Activated T-cell treated with anti-CD3 and anti-CD28 coated beads, Interleukin-2, amount 50 U/mL, for 72 hours (primary cell): ENCODE data around the gene HMSD. TPM values are rescaled to one million over a fixed set of nuclear protein-coding genes. Genes with fewer than 3 reads are reported as not detected.
"Not testable (repeated sequence)": the region's sequence is repeated elsewhere in the genome, so short reads cannot be mapped to it uniquely, and the experiment has no call there.

Experiments used
- ATAC-seq, 2 donors: fragments of 150-1000 bp; cut with Tn5 transposase; replicated peaks in 1 of 2; 2 replicates each; pipeline ENCODE4 v1.10.0; 2021; ENCODE audit warnings: moderate library complexity in 2 of 2, mild to moderate bottlenecking in 1 of 2
- DNase-seq, 2 donors: peaks; one replicate each; pipeline ENCODE4 v3.0.0; 2021 to 2022; ENCODE audit warnings: mixed read lengths in 1 of 2
- H3K27ac Mint-ChIP-seq: one replicate; pipeline ENCODE4 v1.8.0; 2022; ENCODE audit warnings: mild to moderate bottlenecking, moderate library complexity, mixed read lengths
- H3K27me3 Mint-ChIP-seq: one replicate; pipeline ENCODE4 v1.8.0; 2022; ENCODE audit warnings: low read depth, mixed read lengths
- H3K36me3 Mint-ChIP-seq, 2 donors: one replicate each; pipeline ENCODE4 v1.8.0; 2022; ENCODE audit warnings: mixed read lengths in 2 of 2, mild to moderate bottlenecking in 1 of 2; ENCODE audit not compliant: insufficient read depth in 2 of 2
- H3K4me1 Mint-ChIP-seq: one replicate; pipeline ENCODE4 v1.8.0; 2022; ENCODE audit warnings: low read depth, mixed read lengths
- H3K4me3 Mint-ChIP-seq, 2 donors: one replicate each; pipeline ENCODE4 v1.8.0; 2022; ENCODE audit warnings: mild to moderate bottlenecking in 2 of 2, mixed read lengths in 2 of 2, moderate library complexity in 2 of 2
- H3K9me3 Mint-ChIP-seq, 2 donors: one replicate each; pipeline ENCODE4 v1.8.0; 2022; ENCODE audit warnings: mixed read lengths in 2 of 2
- total RNA-seq, 2 donors: library from RNA; stranded (reverse); gene quantifications; one replicate each; pipeline ENCODE4 v1.2.3, GENCODE V29; 2022

The HMSD gene
- total RNA-seq = 10 to 100 TPM; 65.8 to 68.8 TPM

DNA sequence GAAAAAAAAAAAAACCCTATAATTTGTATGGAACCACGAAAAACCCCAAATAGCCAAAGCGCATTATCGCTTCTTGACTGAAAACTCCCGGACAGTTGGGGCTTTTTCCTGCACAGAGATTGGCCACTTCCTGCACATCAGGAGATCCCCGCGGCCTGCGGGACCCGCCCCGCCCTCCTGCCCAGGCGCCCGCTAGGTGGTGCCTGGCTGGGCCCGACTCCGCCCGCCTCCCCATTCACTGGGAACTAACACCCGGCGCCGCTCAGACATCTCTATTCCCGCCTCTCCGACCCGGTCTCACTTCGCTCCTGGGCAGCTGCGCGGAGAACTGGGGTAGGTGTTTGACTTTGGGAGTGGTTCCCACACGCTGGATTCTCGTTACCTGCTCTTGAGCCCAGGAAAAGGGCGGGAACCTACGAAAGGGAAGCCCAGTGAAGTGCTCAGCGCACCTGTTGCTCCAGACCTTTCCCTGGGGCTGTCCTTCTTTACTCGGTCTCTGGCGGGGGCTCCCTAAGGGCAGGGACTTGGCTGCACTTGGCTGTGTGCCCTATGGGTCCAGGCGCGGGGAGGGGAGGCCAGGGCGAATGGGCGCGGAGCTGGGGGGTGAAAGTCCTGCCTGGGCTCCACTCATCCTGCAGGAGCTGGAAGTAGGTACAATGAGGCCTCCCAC lies at the start of gene HMSD:
Gene HMSD, plus strand, starts transcription at position 234 of the 670 bp plus-strand sequence. CDS start 4,155 bp downstream, outside the sequence.
- Mint-ChIP-seq H3K4me3 (peak within 1 kb of the TSS; percentile 92 to 93), H3K4me1 (peaks cover 58% of the 10 kb centered on the region), H3K27ac (peak within 1 kb of the TSS; percentile 97), H3K36me3 (peaks cover 3 to 6% of the 10 kb centered on the region in 2 donors), H3K9me3 (peaks cover 3 to 4% of the 10 kb centered on the region in 2 donors), H3K27me3 (peaks cover 29% of the 10 kb centered on the region)
- DNase-seq (peak; percentile 82 to 85), ATAC-seq (peak; percentile 77 to 88)

DNA sequence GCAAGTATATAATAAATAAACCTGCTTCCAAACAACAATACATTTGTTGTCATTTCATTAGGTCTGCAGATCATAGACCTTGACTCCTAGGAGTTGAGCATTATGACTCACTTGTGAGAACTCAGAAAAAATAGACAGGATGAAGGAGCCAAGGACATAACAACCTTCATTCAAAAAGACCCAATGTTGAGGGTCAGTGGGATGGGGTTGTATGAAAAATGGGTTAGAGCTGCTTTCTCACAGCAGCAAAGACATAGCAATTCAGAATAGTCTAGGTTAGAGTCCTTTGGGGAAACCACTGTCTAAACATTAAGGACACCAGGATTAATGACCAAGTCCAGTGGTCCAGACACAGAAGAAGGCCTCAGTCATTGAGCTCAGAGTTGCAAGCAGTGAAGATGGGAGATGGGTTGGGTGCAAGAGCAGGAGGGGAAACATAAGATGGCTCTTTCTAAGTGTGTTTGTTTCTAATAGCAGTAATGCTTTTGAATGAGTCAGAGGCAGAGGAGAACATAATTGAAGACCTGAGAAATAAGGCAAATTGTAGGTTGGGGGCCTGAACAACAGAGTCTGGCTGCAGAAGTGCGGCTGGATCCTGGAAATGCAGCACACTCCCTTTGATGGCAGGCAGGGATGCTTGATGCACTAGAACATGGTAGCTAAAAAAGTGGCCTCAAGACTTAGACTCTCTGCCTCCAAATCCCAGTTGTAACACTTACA lies 45.1 kb upstream of the HMSD start:
- ATAC-seq (no peak), DNase-seq (no peak)
- Mint-ChIP-seq H3K4me1 (peaks cover 5% of the 10 kb centered on the region), H3K9me3 (peaks cover 0 to 2% of the 10 kb centered on the region in 2 donors), H3K27me3 (peaks cover 30% of the 10 kb centered on the region), H3K27ac (no peak overlapping the region), H3K4me3 (no peak overlapping the region), H3K36me3 (no peaks in the 10 kb centered on the region)

DNA sequence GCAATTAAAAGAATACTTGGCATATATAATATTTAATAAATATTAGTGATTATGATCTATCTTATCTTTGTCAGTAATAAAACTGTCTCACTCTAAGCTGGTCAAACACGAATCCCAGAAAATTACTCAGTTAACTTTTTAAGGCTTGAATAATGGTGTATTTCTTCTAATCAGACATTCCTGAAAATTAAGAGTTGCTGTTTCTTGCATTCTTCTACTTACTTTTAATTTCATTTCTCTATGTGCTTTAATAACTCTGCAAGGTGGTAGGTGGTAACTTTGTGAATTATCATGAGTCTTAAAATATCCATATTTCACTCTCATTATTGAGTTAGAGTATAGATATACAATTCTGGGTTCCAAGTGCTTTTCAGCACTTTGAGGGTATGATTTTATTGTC lies 44.4 kb upstream of the HMSD start:
- no peak overlapping the region for H3K4me3 Mint-ChIP-seq
- H3K27me3 Mint-ChIP-seq = peaks cover 30% of the 10 kb centered on the region
- no peak for DNase-seq
- peaks cover 5% of the 10 kb centered on the region for H3K4me1 Mint-ChIP-seq
- no peak for ATAC-seq
- H3K27ac Mint-ChIP-seq = no peak overlapping the region
- no peaks in the 10 kb centered on the region for H3K36me3 Mint-ChIP-seq
- H3K9me3 Mint-ChIP-seq = peaks cover 0 to 2% of the 10 kb centered on the region in 2 donors

- Mint-ChIP-seq H3K4me3 (no peak overlapping the region), H3K4me1 (peaks cover 5% of the 10 kb centered on the region), H3K27me3 (peaks cover 28% of the 10 kb centered on the region), H3K27ac (no peak overlapping the region), H3K9me3 (peaks cover 0 to 2% of the 10 kb centered on the region in 2 donors), H3K36me3 (no peaks in the 10 kb centered on the region)
- ATAC-seq (no peak), DNase-seq (no peak)
These were observed 43.7 kb upstream of the HMSD start for GRCh38 chr18:63905361-63905760.

DNA sequence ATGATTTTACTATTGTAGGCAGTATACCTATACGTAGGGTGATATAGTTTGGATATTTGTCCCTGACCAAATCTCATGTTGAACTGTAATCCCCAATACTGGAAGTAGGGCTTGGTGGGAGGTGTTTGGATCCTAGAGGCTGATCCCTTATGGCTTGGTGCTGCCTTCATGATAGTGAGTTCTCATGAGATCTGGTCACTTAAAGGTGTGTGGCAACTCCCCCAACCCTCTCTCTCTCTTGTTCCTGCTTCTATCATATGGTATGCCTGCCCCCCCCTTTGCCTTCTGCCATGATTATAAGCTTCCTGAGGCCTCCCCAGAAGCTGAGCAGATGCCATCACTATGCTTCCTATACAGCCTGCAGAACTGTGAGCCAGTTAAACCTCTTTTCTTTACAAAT lies 43.0 kb upstream of the HMSD start:
- no peak for ATAC-seq
- Mint-ChIP-seq H3K36me3 (no peaks in the 10 kb centered on the region), H3K27me3 (peaks cover 24% of the 10 kb centered on the region), H3K4me3 (no peak overlapping the region), H3K9me3 (peaks cover 0 to 2% of the 10 kb centered on the region in 2 donors), H3K27ac (no peak overlapping the region), H3K4me1 (peaks cover 5% of the 10 kb centered on the region)
- no peak for DNase-seq

GRCh38 chr18:63907664-63908063 lies 41.4 kb upstream of the HMSD start, which contains the start of gene SERPINB10:
TSS of gene SERPINB10 (plus strand) at chr18:63907958. CDS start at chr18:63915511, 7,553 bp downstream.
- peak; percentile 45 to 53 for ATAC-seq
- peaks cover 0 to 2% of the 10 kb centered on the region in 2 donors for H3K9me3 Mint-ChIP-seq
- H3K36me3 Mint-ChIP-seq = no peaks in the 10 kb centered on the region
- peaks cover 5% of the 10 kb centered on the region for H3K4me1 Mint-ChIP-seq
- H3K4me3 Mint-ChIP-seq = peak within 1 kb of the TSS in 1 of 2 donors; percentile 75
- H3K27me3 Mint-ChIP-seq = peaks cover 33% of the 10 kb centered on the region
- H3K27ac Mint-ChIP-seq = peak within 1 kb of the TSS; percentile 74
- DNase-seq = no peak

- Mint-ChIP-seq H3K4me3 (peak overlapping the region in 1 of 2 donors; percentile 75), H3K4me1 (peaks cover 5% of the 10 kb centered on the region), H3K36me3 (no peaks in the 10 kb centered on the region), H3K9me3 (peaks cover 0 to 2% of the 10 kb centered on the region in 2 donors), H3K27me3 (peaks cover 41% of the 10 kb centered on the region), H3K27ac (peak overlapping the region; percentile 74)
- peak; percentile 54 to 78 for ATAC-seq
- DNase-seq = peak in 1 of 2 donors; percentile 9
These were observed 40.2 kb upstream of the HMSD start for GRCh38 chr18:63908858-63909257.

GRCh38 chr18:63909870-63910269 lies 39.2 kb upstream of the HMSD start:
- no peak for DNase-seq
- Mint-ChIP-seq H3K4me1 (peaks cover 5% of the 10 kb centered on the region), H3K27ac (peak overlapping the region; percentile 35), H3K4me3 (peak overlapping the region in 1 of 2 donors; percentile 61), H3K27me3 (peaks cover 46% of the 10 kb centered on the region), H3K36me3 (no peaks in the 10 kb centered on the region), H3K9me3 (peaks cover 0 to 2% of the 10 kb centered on the region in 2 donors)
- ATAC-seq = peak in 1 of 2 donors; percentile 55

DNA sequence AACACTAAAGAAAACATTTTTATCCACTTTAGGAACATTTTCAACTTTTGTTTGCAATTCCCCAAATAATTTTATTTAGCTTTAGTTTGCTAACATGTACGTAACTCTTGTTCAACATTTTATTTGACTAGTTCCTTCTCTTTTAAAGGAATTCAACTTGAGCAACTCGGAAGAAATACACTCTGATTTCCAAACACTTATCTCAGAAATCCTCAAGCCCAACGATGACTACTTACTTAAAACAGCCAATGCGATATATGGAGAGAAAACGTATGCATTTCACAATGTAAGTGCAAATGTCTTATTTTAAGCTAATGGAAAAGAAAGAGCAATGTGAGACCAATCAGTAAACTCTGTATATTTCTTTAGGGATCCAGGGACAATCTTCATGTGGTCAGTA lies 31.3 kb upstream of the HMSD start:
- no peak overlapping the region for H3K4me3 Mint-ChIP-seq
- DNase-seq (no peak), ATAC-seq (no peak)
- H3K9me3 Mint-ChIP-seq = no peaks in the 10 kb centered on the region
- peaks cover 42% of the 10 kb centered on the region for H3K27me3 Mint-ChIP-seq
- H3K4me1 Mint-ChIP-seq = no peaks in the 10 kb centered on the region
- H3K27ac Mint-ChIP-seq = no peak overlapping the region
- no peaks in the 10 kb centered on the region for H3K36me3 Mint-ChIP-seq

- ATAC-seq = no peak
- H3K36me3 Mint-ChIP-seq = no peaks in the 10 kb centered on the region
- peaks cover 44% of the 10 kb centered on the region for H3K27me3 Mint-ChIP-seq
These were observed 27.1 kb upstream of the HMSD start for GRCh38 chr18:63922049-63922448.

DNA sequence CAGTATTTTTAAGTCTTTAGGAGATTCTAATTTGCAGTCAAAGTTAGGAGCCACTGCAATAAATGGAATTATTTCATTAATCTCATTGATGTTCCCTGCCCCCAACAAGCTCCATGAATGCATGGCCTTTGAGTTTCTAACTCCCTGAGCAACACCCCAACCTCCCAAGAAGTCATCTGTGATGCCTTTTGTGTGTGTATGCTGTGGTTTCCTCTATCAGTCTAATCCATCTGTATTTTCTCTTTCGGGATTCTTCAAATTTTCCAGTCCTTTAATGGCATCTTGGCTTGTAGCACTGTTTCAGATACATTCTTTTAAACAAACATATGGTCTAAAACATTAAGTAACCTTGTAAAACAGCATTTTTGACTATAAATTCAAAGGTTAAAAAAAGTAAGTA lies 24.6 kb upstream of the HMSD start:
- no peak overlapping the region for H3K27ac Mint-ChIP-seq
- ATAC-seq = no peak
- H3K4me3 Mint-ChIP-seq = no peak overlapping the region
- no peaks in the 10 kb centered on the region for H3K9me3 Mint-ChIP-seq
- H3K27me3 Mint-ChIP-seq = peaks cover 34% of the 10 kb centered on the region
- H3K4me1 Mint-ChIP-seq = no peaks in the 10 kb centered on the region
- DNase-seq = no peak
- no peaks in the 10 kb centered on the region for H3K36me3 Mint-ChIP-seq

More at GRCh38 chr18:63922049-63922448, 27.1 kb upstream of the HMSD start:
- DNase-seq = no peak
- H3K4me3 Mint-ChIP-seq = no peak overlapping the region
- H3K27ac Mint-ChIP-seq = no peak overlapping the region
- no peaks in the 10 kb centered on the region for H3K9me3 Mint-ChIP-seq
- H3K4me1 Mint-ChIP-seq = no peaks in the 10 kb centered on the region

DNA sequence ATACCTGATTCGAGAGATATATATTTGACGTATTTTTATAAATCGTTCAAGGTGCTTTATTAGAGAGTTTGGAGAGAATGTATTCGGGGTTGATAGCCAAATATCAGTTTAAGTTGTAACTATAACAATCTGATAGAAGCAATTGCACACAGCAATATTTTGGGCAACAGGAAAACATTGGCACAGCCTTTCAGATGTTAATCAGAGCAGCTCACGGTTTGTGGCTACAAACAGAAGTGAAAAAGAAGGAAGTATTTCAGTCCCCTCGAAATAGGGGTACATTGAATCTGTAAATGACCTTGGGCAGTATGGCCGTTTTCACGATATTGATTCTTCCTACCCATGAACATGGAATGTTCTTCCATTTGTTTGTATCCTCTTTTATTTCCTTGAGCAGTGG lies 20.8 kb upstream of the HMSD start:
- H3K4me1 Mint-ChIP-seq = no peaks in the 10 kb centered on the region
- H3K27ac Mint-ChIP-seq = no peak overlapping the region
- no peaks in the 10 kb centered on the region for H3K36me3 Mint-ChIP-seq

DNA sequence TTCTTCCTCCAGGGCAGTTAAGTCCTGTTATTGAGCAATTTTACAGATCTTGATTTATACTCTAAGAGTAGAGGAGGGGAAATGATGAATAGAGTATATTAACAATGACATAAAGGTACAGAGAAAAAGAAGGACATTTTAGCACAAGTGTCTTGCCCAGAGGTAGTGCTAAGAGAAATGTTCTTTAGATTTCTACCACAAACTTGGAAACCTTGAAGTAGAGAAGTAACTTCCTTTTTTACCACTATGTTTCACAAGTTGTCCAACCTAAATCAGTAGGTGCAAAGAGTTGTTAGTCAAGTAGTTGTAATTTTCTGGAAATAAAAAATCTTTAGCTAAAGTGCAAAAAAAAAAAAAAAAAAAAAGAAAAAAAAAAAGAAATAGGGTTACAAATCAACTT lies 19.7 kb upstream of the HMSD start:
- H3K4me1 Mint-ChIP-seq, ATAC-seq, H3K36me3 Mint-ChIP-seq, DNase-seq, H3K27ac Mint-ChIP-seq, H3K4me3 Mint-ChIP-seq, H3K9me3 Mint-ChIP-seq: not testable (repeated sequence)
- H3K27me3 Mint-ChIP-seq = peaks cover 21% of the 10 kb centered on the region

More for the DNA sequence above, 20.8 kb upstream of the HMSD start:
- ATAC-seq (no peak), DNase-seq (no peak)
- no peak overlapping the region for H3K4me3 Mint-ChIP-seq
- no peaks in the 10 kb centered on the region for H3K9me3 Mint-ChIP-seq
- H3K27me3 Mint-ChIP-seq = peaks cover 21% of the 10 kb centered on the region
